GM12878 (cell line): ENCODE measurements around the gene KRTAP19-1. TPM values are rescaled to one million over a fixed set of nuclear protein-coding genes. Genes with fewer than 3 reads are reported as not detected.

Source experiments
- ATAC-seq: fragments of 200-7000 bp; cut with Tn5 transposase; 3 replicates; pipeline ENCODE4 v1.9.1; 2020; ENCODE audit warnings: mild to moderate bottlenecking, moderate library complexity
- BruUV-seq: library from RNA; stranded (reverse); fragments of 400-500 nt; replicated peaks from 2 replicates; lab custom pipeline; 2021; lab: Mats Ljungman, UMichigan
- CTCF ChIA-PET: fragments of 300-600 bp; sonication (Branson Sonifier 250); formaldehyde crosslinking; extraction: SDS; loops from one replicate; lab custom pipeline; 2021; ENCODE audit warnings: inconsistent platforms; lab: Yijun Ruan, JAX
- POLR2A ChIA-PET: fragments of 350-600 bp; formaldehyde crosslinking; extraction: SDS; loops from one replicate; lab custom pipeline; 2021; ENCODE audit warnings: inconsistent platforms; lab: Charles Lee
- RAD21 ChIA-PET: fragments of 300-600 bp; sonication (Branson Sonifier 250); formaldehyde crosslinking; loops from one replicate; lab custom pipeline; 2023; ENCODE audit warnings: antibody characterized with exemption; ENCODE audit not compliant: unreplicated experiment; lab: Charles Lee
- SMC1A ChIA-PET: fragments of 300-600 bp; sonication (Branson Sonifier 250); formaldehyde crosslinking; loops from one replicate; lab custom pipeline; 2023; ENCODE audit not compliant: unreplicated experiment, uncharacterized antibody; lab: Charles Lee
- DNase-seq: peaks from one replicate; pipeline ENCODE4 v3.0.0-alpha.2; 2011; ENCODE audit warnings: low read depth, low spot score
- FAIRE-seq: peaks from 3 replicates; lab custom pipeline; 2011; peaks lifted over from hg19 to GRCh38; lab: Jason Lieb, UNC
- H2AFZ ChIP-seq: 2 replicates; pipeline ENCODE4 v1.6.0; 2011; ENCODE audit warnings: low read depth, low read length, control low read depth; ENCODE audit not compliant: control insufficient read depth
- H3K27ac ChIP-seq: 2 replicates; pipeline ENCODE4 v1.5.1; 2011; ENCODE audit warnings: control low read depth; ENCODE audit not compliant: control insufficient read depth, insufficient read depth
- H3K27me3 ChIP-seq, 2 experiments: replicated peaks in 1 of 2; 2 replicates each; pipeline versions ENCODE4 v1.6.0 to v1.6.1; 2011; ENCODE audit warnings: low read length in 1 of 2; ENCODE audit not compliant: control insufficient read depth in 2 of 2, insufficient read depth in 2 of 2
- H3K36me3 ChIP-seq, 2 experiments: 2 replicates each; pipeline ENCODE4 v1.5.1; 2011; ENCODE audit warnings: low read length in 1 of 2; ENCODE audit not compliant: control insufficient read depth in 2 of 2, insufficient read depth in 2 of 2
- H3K4me1 ChIP-seq: 2 replicates; pipeline ENCODE4 v1.6.1; 2011; ENCODE audit warnings: mild to moderate bottlenecking, low read length, moderate library complexity, mixed read lengths; ENCODE audit not compliant: control insufficient read depth, insufficient read depth
- H3K4me2 ChIP-seq: 2 replicates; pipeline ENCODE4 v1.6.0; 2011; ENCODE audit warnings: control low read depth; ENCODE audit not compliant: control insufficient read depth, insufficient read depth
- H3K4me3 ChIP-seq: fragments of 200-600 bp; sonication (generic); 2 replicates; pipeline ENCODE4 v1.5.1; 2016
- H3K79me2 ChIP-seq: 2 replicates; pipeline ENCODE4 v1.6.0; 2011; ENCODE audit warnings: low read length; ENCODE audit not compliant: control insufficient read depth, insufficient read depth
- H3K9ac ChIP-seq: 2 replicates; pipeline ENCODE4 v1.8.0; 2011; ENCODE audit warnings: low read length, control low read depth, mixed read lengths; ENCODE audit not compliant: control insufficient read depth, insufficient read depth
- H3K9me3 ChIP-seq: replicated peaks from 3 replicates; pipeline ENCODE4 v1.5.1; 2011; ENCODE audit warnings: mild to moderate bottlenecking, low read length; ENCODE audit not compliant: control insufficient read depth, insufficient read depth
- H4K20me1 ChIP-seq: 2 replicates; pipeline ENCODE4 v1.6.0; 2011; ENCODE audit not compliant: control insufficient read depth, insufficient read depth
- CHD1 ChIP-seq: IDR thresholded peaks from 2 replicates; pipeline ENCODE4 v1.6.1; 2012; ENCODE audit warnings: low read depth, low read length, improper control_type of control experiment
- E2F8 ChIP-seq: fragments of 450-650 bp; IDR thresholded peaks from 2 replicates; pipeline ENCODE4 v1.6.1; 2018; ENCODE audit warnings: mild to moderate bottlenecking, low read depth, moderate library complexity; ENCODE audit not compliant: partially characterized antibody
- LARP7 ChIP-seq: fragments of 450-650 bp; IDR thresholded peaks from 2 replicates; pipeline ENCODE4 v1.6.1; 2017; ENCODE audit warnings: mild to moderate bottlenecking
- RCOR1 ChIP-seq: conservative IDR thresholded peaks from 2 replicates; pipeline ENCODE4 v1.6.1; 2012; ENCODE audit warnings: low read depth, low read length, improper control_type of control experiment
- SRF ChIP-seq, 2 experiments: IDR thresholded peaks; 2 replicates each; pipeline ENCODE4 v1.6.1; 2011; ENCODE audit warnings: low read depth in 2 of 2, low read length in 2 of 2, mild to moderate bottlenecking in 1 of 2, moderate library complexity in 1 of 2
- SUZ12 ChIP-seq: fragments of 200-600 bp; sonication (generic); IDR thresholded peaks from one replicate; pipeline ENCODE4 v1.6.1; 2018; ENCODE audit warnings: antibody characterized with exemption, mild to moderate bottlenecking; ENCODE audit not compliant: unreplicated experiment
- TAF1 ChIP-seq: IDR thresholded peaks from 2 replicates; pipeline ENCODE4 v1.6.1; 2011; ENCODE audit warnings: mild to moderate bottlenecking, low read depth, low read length, borderline replicate concordance
- WGBS: methylation state at CpG from one replicate; pipeline ENCODE4 v1.1.6; 2016; ENCODE audit warnings: low lambda C conversion rate; ENCODE audit not compliant: insufficient replicate concordance, insufficient coverage; ENCODE audit errors: missing lambda C conversion rate; 5-methylcytosine and 5-hydroxymethylcytosine counted together
- in situ Hi-C: fragments of 300-500 bp; cut with MboI; formaldehyde crosslinking; loops from 9 replicates; pipeline ENCODE4 v1.14.3; 2018; ENCODE audit warnings: mixed read lengths
- intact Hi-C: fragments of 100-400 bp; cut with micrococcal nuclease; formaldehyde crosslinking; loops from one replicate; pipeline ENCODE4 v1.14.2; 2022; ENCODE audit not compliant: unreplicated experiment
- polyA plus RNA-seq, 11 experiments: library from polyadenylated mRNA; depleted of rRNA in 4 of 11; unstranded in 6 of 11; stranded (reverse) in 5 of 11; fragments of >200 nt; fragmentation: Nextera tagmentation in 4 of 11; fragmentation: Illumina TruSeq in 1 of 11; extraction: Ambion mirVana in 4 of 11; extraction: Trizol in 1 of 11; gene quantifications; 1 replicate in 1 of 11; 2 replicates in 10 of 11; pipeline versions ENCODE4 v1.2.1 to v1.2.3, GENCODE V29; 2011 to 2016; ENCODE audit warnings: inconsistent platforms in 2 of 11, missing spikeins in 2 of 11, low read depth in 1 of 11
- total RNA-seq, 4 experiments: library from RNA; depleted of rRNA in 3 of 4; stranded (reverse); fragments of >200 nt in 3 of 4; fragmentation: Illumina TruSeq in 1 of 4; extraction: Trizol in 1 of 4; gene quantifications; 2 replicates each; pipeline versions ENCODE4 v1.2.1 to v1.2.3, GENCODE V29; 2013 to 2021
- TF ChIP-seq, protein P1 (sequence below): IDR thresholded peaks from 2 replicates; pipeline ENCODE4 v1.6.1; 2011; ENCODE audit warnings: borderline replicate concordance, low read depth, mild to moderate bottlenecking, moderate library complexity, mixed read lengths, low read length; ENCODE audit not compliant: insufficient read depth; ENCODE audit errors: extremely low read length
- TF ChIP-seq, protein P2 (sequence below): fragments of 150-350 bp; IDR thresholded peaks from 2 replicates; pipeline ENCODE4 v1.6.1; 2016; ENCODE audit warnings: low read depth, low read length

Gene KRTAP19-1
- total and polyA plus RNA-seq, 10 of the 15 experiments (the other 5 are each of a cell fraction or from before 2014, with no cell fraction given): not detected

- DNase-seq: no peak
- H3K9ac ChIP-seq: no peak overlapping the region
- no peak for FAIRE-seq
- ChIA-PET RAD21 (no interaction called here), POLR2A (no interaction called here), CTCF (no interaction called here), SMC1A (no interaction called here)
- in situ Hi-C loops (no loop called here), intact Hi-C loops (loop anchor here (10.0 kb wide), 1 partner anchor 62 kb away; the partner anchor contains the start of gene KRTAP19-5)
- no peaks in the 10 kb centered on the region for H3K79me2 ChIP-seq
- no peak for ATAC-seq
- no peak overlapping the region for H3K27ac ChIP-seq
- H2AFZ ChIP-seq: no peak overlapping the region
- no peak overlapping the region for H3K4me2 ChIP-seq
- no TSS peak for BruUV-seq
- no peaks in the 10 kb centered on the region for H3K9me3 ChIP-seq
- no peaks in the 10 kb centered on the region for H3K27me3 ChIP-seq
- H4K20me1 ChIP-seq: no peaks in the 10 kb centered on the region
- TF ChIP-seq SRF (IDR thresholded peaks at IDR 0.05; ENCODE audit: low read depth in 2 of 2, low read length in 2 of 2): no peak
- TF ChIP-seq, protein P1, sequence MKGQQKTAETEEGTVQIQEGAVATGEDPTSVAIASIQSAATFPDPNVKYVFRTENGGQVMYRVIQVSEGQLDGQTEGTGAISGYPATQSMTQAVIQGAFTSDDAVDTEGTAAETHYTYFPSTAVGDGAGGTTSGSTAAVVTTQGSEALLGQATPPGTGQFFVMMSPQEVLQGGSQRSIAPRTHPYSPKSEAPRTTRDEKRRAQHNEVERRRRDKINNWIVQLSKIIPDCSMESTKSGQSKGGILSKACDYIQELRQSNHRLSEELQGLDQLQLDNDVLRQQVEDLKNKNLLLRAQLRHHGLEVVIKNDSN: no peak
- H3K36me3 ChIP-seq: no peaks in the 10 kb centered on the region
- H3K4me3 ChIP-seq: no peak overlapping the region
- H3K4me1 ChIP-seq: no peaks in the 10 kb centered on the region
Measured at GRCh38 chr21:30443226-30443625, 36.9 kb downstream of the KRTAP19-1 start.

DNA sequence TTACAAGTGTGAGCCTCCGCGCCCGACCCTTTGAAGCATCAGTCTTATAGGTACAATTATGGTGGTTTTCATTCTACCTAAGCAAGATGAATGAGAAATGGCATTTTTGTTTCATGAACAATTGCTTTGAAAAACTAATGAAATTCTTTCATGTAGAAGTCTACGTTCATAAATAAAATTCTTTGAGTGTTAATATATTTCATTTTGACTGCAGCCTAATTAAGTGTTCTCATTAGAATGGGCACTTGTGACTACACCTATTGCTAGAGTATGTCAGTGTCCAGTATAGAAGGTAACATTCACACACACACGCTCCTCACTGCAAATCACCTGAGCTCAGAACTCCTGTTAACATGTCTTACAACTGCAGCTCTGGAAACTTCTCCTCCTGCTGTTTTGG is 40.2 kb downstream of the KRTAP19-1 start, which contains the start of gene KRTAP15-1:
Gene KRTAP15-1 (plus strand): TSS at position 301 of the 400 bp plus-strand sequence. CDS start 53 bp downstream, at position 354.
- in situ Hi-C loops: no loop called here
- no peaks in the 10 kb centered on the region for H3K4me1 ChIP-seq
- 60% methylated on average over 5 of the region's 5 CpGs for WGBS
- no peak for FAIRE-seq
- ChIA-PET RAD21 (no interaction called here), SMC1A (no interaction called here), CTCF (no interaction called here), POLR2A (no interaction called here)
- no peak within 1 kb of the TSS for H3K4me2 ChIP-seq
- H3K27ac ChIP-seq: no peak within 1 kb of the TSS
- DNase-seq: no peak
- ATAC-seq: no peak
- no peak within 1 kb of the TSS for H2AFZ ChIP-seq
- H3K9me3 ChIP-seq: no peaks in the 10 kb centered on the region
- H4K20me1 ChIP-seq: no peaks in the 10 kb centered on the region
- H3K36me3 ChIP-seq: no peaks in the 10 kb centered on the region
- no peak within 1 kb of the TSS for H3K4me3 ChIP-seq
- no peak within 1 kb of the TSS for H3K9ac ChIP-seq
- intact Hi-C loops: loop anchor here (10.0 kb wide), 2 partner anchors 65 to 645 kb away; partner anchors contain the start of gene KRTAP19-5
- no TSS peak for BruUV-seq
- H3K27me3 ChIP-seq: no peaks in the 10 kb centered on the region
- H3K79me2 ChIP-seq: no peaks in the 10 kb centered on the region
- TF ChIP-seq E2F8: no peak
- TF ChIP-seq CHD1: no peak
- TF ChIP-seq RCOR1: no peak
- no peak for TF ChIP-seq TAF1
- no peak for TF ChIP-seq LARP7
- TF ChIP-seq SUZ12: no peak
- TF ChIP-seq, protein P2, sequence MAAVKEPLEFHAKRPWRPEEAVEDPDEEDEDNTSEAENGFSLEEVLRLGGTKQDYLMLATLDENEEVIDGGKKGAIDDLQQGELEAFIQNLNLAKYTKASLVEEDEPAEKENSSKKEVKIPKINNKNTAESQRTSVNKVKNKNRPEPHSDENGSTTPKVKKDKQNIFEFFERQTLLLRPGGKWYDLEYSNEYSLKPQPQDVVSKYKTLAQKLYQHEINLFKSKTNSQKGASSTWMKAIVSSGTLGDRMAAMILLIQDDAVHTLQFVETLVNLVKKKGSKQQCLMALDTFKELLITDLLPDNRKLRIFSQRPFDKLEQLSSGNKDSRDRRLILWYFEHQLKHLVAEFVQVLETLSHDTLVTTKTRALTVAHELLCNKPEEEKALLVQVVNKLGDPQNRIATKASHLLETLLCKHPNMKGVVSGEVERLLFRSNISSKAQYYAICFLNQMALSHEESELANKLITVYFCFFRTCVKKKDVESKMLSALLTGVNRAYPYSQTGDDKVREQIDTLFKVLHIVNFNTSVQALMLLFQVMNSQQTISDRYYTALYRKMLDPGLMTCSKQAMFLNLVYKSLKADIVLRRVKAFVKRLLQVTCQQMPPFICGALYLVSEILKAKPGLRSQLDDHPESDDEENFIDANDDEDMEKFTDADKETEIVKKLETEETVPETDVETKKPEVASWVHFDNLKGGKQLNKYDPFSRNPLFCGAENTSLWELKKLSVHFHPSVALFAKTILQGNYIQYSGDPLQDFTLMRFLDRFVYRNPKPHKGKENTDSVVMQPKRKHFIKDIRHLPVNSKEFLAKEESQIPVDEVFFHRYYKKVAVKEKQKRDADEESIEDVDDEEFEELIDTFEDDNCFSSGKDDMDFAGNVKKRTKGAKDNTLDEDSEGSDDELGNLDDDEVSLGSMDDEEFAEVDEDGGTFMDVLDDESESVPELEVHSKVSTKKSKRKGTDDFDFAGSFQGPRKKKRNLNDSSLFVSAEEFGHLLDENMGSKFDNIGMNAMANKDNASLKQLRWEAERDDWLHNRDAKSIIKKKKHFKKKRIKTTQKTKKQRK: no peak
